Omental fat pad (tissue), 4 donors: ENCODE data around the gene METTL8. TPM values are rescaled to one million over a fixed set of nuclear protein-coding genes. Genes with fewer than 3 reads are reported as not detected.

ENCODE experiments used
- ATAC-seq: fragments of 150-250 bp; one replicate; pipeline ENCODE4 v1.9.1; 2016; ENCODE audit warnings: mild to moderate bottlenecking, moderate library complexity; ENCODE audit not compliant: low FRiP score
- DNase-seq: peaks from one replicate; pipeline ENCODE4 v3.0.0-alpha.2; 2019; ENCODE audit warnings: low spot score
- total RNA-seq, 4 donors: library from RNA; depleted of rRNA; stranded (reverse); fragments of >200 nt; gene quantifications; one replicate each; pipeline ENCODE4 v1.1.0, GENCODE V29; 2016
- TF ChIP-seq, protein P1 (sequence below), 3 donors: fragments of 450-650 bp; IDR thresholded peaks; one replicate each; pipeline ENCODE4 v1.5.1; 2016 to 2017; ENCODE audit warnings: antibody characterized with exemption in 3 of 3, mild to moderate bottlenecking in 3 of 3, moderate library complexity in 2 of 3

Gene METTL8
- total RNA-seq, 4 donors from 2014 or later = 10.7 to 25.0 (median 19.0) TPM

- no peak for ATAC-seq
These were observed 89.6 kb downstream of the METTL8 start for GRCh38 chr2:171344182-171344581.

GRCh38 chr2:171342067-171342413 is 91.8 kb downstream of the METTL8 start:
- DNase-seq (no peak), ATAC-seq (no peak)
- TF ChIP-seq, protein P1, sequence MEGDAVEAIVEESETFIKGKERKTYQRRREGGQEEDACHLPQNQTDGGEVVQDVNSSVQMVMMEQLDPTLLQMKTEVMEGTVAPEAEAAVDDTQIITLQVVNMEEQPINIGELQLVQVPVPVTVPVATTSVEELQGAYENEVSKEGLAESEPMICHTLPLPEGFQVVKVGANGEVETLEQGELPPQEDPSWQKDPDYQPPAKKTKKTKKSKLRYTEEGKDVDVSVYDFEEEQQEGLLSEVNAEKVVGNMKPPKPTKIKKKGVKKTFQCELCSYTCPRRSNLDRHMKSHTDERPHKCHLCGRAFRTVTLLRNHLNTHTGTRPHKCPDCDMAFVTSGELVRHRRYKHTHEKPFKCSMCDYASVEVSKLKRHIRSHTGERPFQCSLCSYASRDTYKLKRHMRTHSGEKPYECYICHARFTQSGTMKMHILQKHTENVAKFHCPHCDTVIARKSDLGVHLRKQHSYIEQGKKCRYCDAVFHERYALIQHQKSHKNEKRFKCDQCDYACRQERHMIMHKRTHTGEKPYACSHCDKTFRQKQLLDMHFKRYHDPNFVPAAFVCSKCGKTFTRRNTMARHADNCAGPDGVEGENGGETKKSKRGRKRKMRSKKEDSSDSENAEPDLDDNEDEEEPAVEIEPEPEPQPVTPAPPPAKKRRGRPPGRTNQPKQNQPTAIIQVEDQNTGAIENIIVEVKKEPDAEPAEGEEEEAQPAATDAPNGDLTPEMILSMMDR (IDR thresholded peaks at IDR 0.05) = no peak

More at GRCh38 chr2:171344182-171344581, 89.6 kb downstream of the METTL8 start:
- TF ChIP-seq, protein P1 (IDR thresholded peaks at IDR 0.05) = no peak
- no peak for DNase-seq

DNA sequence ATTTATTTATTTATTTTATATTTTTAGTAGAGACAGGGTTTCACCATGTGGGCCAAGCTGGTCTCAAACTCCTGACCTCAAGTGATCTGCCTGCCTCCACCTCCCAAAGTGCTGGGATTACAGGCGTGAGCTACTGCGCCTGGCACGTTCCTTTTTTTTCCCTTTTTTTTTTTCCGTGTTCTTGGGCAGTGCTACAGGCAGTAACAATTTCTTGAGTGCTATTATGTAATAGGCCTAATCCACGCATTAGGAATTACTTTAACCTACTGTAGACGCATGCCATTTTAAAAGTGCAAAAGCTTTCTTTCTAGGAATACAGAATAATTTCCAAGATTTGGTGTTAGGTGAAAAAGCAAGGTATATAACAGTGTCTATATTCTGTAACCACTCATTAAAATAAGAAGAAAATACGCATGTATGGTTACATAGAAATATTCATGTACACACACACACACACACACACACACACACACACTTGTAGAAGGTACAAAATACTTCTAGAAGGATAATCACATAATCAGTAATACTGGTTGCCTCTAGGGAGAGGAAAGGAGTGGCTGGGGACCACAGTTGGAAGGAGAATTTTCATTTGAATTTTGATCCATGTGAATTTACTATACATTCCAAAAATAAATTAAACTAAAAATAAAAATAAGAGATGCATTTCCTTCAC is 92.3 kb downstream of the METTL8 start:
- TF ChIP-seq, protein P1 (IDR thresholded peaks at IDR 0.05) = no peak
- DNase-seq (no peak), ATAC-seq (no peak)

DNA sequence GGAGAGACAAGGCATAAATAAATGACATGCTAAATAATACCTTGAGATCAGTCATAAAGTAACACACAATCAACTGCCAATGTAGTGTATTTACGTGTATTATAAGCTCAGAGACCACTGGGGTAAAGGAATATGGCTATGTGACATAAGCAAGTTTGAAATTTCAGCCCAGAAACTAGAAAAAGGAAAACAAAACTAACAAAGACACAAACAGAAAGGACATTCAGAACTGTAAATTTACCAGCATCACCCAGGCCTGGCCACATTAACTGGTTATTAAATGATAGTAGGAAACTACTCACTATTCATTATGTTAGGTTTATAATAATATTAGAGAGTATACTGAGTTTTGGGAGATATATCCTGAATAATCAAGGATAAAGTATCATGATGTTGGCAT is 98.8 kb downstream of the METTL8 start:
- no peak for ATAC-seq

DNA sequence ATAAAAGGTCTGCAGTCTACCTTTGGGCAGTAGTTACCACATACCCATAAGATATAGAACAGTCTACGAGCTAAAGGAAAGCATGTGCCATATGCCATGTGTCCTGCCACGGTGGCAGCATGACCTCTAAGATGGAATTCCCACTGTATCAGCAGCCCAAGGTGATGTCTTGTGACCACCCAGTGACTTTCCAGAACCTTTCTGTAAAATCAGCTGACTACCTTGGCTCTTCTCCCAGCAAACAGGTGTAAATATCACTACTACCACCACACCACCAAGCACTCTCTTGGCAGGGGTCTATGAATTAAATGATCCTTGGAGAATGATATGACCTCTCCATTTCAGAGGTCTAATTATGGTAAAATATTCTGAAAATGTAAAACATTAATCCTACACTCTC is 99.6 kb downstream of the METTL8 start:
- TF ChIP-seq, protein P1 (IDR thresholded peaks at IDR 0.05) = no peak
- ATAC-seq = no peak

More for the DNA sequence above, 98.8 kb downstream of the METTL8 start:
- no peak for DNase-seq
- TF ChIP-seq, protein P1 (IDR thresholded peaks at IDR 0.05) = no peak

GRCh38 chr2:171330155-171330956 is 103.4 kb downstream of the METTL8 start:
- TF ChIP-seq, protein P1 (IDR thresholded peaks at IDR 0.05) = no peak
- no peak for ATAC-seq
- no peak for DNase-seq

More for the DNA sequence above, 99.6 kb downstream of the METTL8 start:
- DNase-seq = no peak
